Chondrocyte (in vitro differentiated cells): ENCODE data around the gene PPP2R2D. TPM values are rescaled to one million over a fixed set of nuclear protein-coding genes. Genes with fewer than 3 reads are reported as not detected.

Source experiments
- DNase-seq: peaks from one replicate; pipeline ENCODE4 v3.0.0; 2021; ENCODE audit warnings: mixed read lengths, low spot score
- H3K27ac Mint-ChIP-seq: one replicate; pipeline ENCODE4 v1.8.0; 2021; ENCODE audit warnings: mild to moderate bottlenecking, moderate library complexity, mixed read lengths; ENCODE audit not compliant: unreplicated experiment
- H3K27me3 Mint-ChIP-seq: 2 replicates; pipeline ENCODE4 v1.8.0; 2021; ENCODE audit warnings: low read depth, mixed read lengths
- H3K36me3 Mint-ChIP-seq: 2 replicates; pipeline ENCODE4 v1.8.0; 2021; ENCODE audit warnings: low read depth, mixed read lengths
- H3K4me1 Mint-ChIP-seq: 2 replicates; pipeline ENCODE4 v1.8.0; 2021; ENCODE audit warnings: low read depth, mild to moderate bottlenecking, mixed read lengths
- H3K4me3 Mint-ChIP-seq: one replicate; pipeline ENCODE4 v1.8.0; 2021; ENCODE audit warnings: mild to moderate bottlenecking, moderate library complexity, mixed read lengths; ENCODE audit not compliant: unreplicated experiment
- H3K9me3 Mint-ChIP-seq: 2 replicates; pipeline ENCODE4 v1.8.0; 2021; ENCODE audit warnings: low read depth, mixed read lengths
- total RNA-seq: library from RNA; stranded (reverse); gene quantifications from 3 replicates; pipeline ENCODE4 v1.2.1, GENCODE V29; 2021
- TF ChIP-seq, protein P1 (sequence below): fragments of 200-600 bp; sonication (generic); IDR thresholded peaks from 2 replicates; pipeline ENCODE4 v1.5.0; 2021; ENCODE audit warnings: antibody characterized with exemption, mild to moderate bottlenecking, moderate library complexity

PPP2R2D gene
- total RNA-seq, 1 donor from 2014 or later, result 24.3 TPM

DNA sequence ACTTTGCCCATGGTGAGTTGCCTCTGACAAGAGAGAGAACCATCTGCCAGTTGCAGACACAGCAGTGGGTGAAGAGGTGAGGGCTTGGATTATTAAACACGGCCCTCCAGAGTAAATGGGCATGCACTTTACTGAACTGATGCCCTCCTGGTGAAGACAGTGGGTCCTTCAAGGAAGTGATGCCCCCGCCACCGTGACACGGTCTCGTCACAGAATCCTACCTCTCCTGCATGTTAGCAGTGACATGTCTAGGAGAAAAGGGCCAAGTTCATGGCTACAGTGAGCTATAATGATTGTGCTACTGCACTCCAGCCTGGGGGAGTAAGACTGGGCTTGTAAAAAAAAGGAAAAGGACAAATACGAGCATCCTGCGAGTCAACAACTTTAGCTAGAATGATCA, 78.5 kb downstream of the PPP2R2D start:
- no peak for DNase-seq
- Mint-ChIP-seq H3K27ac (no peak overlapping the region), H3K4me3 (peak overlapping the region; percentile 85), H3K27me3 (no peaks in the 10 kb centered on the region), H3K36me3 (no peaks in the 10 kb centered on the region), H3K4me1 (peaks cover 62% of the 10 kb centered on the region), H3K9me3 (no peaks in the 10 kb centered on the region)
- TF ChIP-seq, protein P1, sequence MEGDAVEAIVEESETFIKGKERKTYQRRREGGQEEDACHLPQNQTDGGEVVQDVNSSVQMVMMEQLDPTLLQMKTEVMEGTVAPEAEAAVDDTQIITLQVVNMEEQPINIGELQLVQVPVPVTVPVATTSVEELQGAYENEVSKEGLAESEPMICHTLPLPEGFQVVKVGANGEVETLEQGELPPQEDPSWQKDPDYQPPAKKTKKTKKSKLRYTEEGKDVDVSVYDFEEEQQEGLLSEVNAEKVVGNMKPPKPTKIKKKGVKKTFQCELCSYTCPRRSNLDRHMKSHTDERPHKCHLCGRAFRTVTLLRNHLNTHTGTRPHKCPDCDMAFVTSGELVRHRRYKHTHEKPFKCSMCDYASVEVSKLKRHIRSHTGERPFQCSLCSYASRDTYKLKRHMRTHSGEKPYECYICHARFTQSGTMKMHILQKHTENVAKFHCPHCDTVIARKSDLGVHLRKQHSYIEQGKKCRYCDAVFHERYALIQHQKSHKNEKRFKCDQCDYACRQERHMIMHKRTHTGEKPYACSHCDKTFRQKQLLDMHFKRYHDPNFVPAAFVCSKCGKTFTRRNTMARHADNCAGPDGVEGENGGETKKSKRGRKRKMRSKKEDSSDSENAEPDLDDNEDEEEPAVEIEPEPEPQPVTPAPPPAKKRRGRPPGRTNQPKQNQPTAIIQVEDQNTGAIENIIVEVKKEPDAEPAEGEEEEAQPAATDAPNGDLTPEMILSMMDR, result no peak

DNA sequence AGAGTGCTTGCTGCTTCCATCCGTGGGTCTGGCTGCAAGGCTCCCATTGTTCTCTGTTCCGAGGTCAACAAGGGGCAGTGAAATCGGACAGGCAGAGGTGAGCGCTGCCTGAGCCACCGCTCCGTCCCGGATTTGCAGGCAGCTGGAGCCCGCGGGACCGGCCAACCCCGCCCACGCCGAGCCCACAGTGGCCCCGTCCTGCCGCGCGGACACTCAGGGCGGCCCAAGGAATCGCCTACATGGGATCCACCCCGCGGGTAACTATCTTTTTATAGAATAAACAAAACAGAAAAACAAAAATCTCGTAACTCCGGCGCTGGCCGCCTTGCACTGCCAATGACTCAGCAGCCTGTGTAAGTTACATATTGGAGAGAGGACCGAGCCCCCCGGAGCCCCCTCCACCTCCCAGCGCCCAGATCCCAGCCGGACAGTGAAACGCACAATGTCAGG, 79.0 kb downstream of the PPP2R2D start:
- Mint-ChIP-seq H3K36me3 (no peaks in the 10 kb centered on the region), H3K9me3 (no peaks in the 10 kb centered on the region), H3K27me3 (no peaks in the 10 kb centered on the region), H3K4me1 (peaks cover 60% of the 10 kb centered on the region), H3K4me3 (peak overlapping the region; percentile 85), H3K27ac (peak overlapping the region; percentile 82)
- no peak for DNase-seq
- TF ChIP-seq, protein P1, result no peak

DNA sequence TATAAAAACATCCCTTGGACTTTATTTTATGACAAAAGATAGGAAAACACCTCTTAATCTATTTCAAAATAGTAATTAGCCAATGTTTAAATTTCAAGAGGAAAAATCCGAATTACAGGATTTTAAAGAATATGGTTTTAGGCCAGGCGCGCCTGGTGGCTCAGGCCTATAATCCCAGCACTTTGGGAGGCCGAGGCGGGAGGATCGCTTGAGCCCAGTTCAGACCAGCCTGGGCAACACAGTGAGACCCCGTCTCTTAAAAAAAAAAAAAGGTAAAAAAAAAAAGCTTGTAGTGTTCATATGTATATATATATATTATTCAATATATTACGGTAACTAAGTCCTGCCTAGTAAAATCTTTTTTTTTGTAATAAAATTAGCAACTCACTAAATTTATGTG, 79.5 kb downstream of the PPP2R2D start:
- DNase-seq, result no peak
- H3K27me3 Mint-ChIP-seq, result no peaks in the 10 kb centered on the region
- TF ChIP-seq, protein P1, result no peak
- peak overlapping the region; percentile 85 for H3K4me3 Mint-ChIP-seq
- peaks cover 1% of the 10 kb centered on the region for H3K36me3 Mint-ChIP-seq
- peaks cover 56% of the 10 kb centered on the region for H3K4me1 Mint-ChIP-seq
- H3K27ac Mint-ChIP-seq, result peak overlapping the region; percentile 82
- no peaks in the 10 kb centered on the region for H3K9me3 Mint-ChIP-seq

DNA sequence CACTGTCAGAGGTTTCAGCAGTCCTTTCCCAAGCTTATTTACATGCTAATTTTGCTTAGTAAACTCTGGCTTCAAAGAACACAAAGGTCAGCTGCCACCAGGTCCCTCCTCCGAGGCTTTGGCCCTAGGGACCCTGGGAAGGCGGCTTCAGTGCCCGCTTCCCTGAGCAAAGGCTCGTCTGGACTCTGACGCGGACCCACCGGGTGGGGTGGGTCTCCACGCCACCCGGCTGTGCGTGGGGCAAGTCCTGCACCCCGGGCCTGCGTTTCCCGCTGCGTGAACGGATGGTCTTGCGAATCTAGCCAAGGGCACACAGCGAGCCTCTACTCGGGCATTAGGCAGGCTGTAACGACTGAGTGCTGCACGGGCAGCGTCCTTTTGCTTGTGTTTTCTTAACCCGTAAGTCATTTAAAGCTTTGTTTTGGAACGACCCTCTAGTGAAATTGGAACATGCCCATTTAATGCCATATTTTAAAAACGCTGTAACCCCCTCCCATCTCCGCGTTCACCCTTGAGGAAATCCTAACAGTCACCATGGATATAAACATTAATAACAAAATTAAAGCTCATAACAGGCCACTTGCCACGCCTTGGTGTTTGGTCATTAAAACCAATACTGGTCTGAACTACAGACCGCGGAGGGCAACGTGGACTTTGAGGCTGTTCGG, 80.1 kb downstream of the PPP2R2D start:
- H3K27me3 Mint-ChIP-seq, result no peaks in the 10 kb centered on the region
- TF ChIP-seq, protein P1, result no peak
- DNase-seq, result no peak
- peaks cover 1% of the 10 kb centered on the region for H3K9me3 Mint-ChIP-seq
- H3K36me3 Mint-ChIP-seq, result peaks cover 3% of the 10 kb centered on the region
- H3K4me3 Mint-ChIP-seq, result peak overlapping the region; percentile 85
- H3K4me1 Mint-ChIP-seq, result peaks cover 52% of the 10 kb centered on the region
- peak overlapping the region; percentile 60 for H3K27ac Mint-ChIP-seq

DNA sequence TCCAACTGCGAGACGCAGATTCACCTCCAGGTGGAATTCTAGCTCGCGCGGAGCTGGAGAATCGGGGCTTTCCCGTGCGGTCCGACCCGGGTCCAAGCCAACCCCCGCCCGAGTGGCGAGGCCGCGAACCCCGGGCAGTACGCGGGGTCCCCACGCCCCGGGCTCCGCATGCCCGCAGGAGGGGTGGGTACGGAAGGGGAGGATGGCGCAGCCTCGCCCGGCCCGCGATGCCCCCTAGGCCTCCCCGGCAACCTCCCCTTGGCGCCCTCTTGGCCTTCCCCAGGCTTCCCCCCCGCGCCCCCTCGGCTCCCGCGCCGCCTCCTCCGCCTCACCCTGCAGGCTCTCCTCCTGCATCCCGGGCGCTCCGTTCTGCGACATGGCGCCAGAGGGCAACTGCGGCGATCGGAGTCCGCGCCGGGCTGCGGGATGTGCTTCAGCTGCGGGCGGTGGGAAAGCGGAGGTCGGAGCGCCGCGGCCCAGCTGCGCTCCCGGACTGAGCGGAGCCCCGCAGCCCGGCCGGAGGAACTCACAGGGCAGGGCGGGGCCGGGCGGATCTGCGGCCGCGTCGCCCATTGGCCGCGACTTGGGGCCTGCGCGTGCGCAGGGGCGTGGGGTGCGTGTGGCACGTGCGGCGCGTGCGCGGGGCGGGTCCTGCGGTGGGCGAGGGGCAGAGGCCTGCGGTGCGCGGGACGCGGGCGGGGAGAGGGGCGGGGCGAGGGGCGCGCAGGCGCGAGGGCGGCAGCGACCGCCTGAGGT, 80.8 kb downstream of the PPP2R2D start, which contains the start of gene BNIP3:
Gene BNIP3, minus strand, starts transcription at position 495 of the 756 bp plus-strand sequence. Its CDS starts 117 bp downstream, at position 378.
- no peaks in the 10 kb centered on the region for H3K27me3 Mint-ChIP-seq
- peaks cover 45% of the 10 kb centered on the region for H3K4me1 Mint-ChIP-seq
- peak within 1 kb of the TSS; percentile 85 for H3K4me3 Mint-ChIP-seq
- H3K9me3 Mint-ChIP-seq, result peaks cover 4% of the 10 kb centered on the region
- peak; percentile 98 for DNase-seq
- H3K27ac Mint-ChIP-seq, result peak within 1 kb of the TSS; percentile 65
- H3K36me3 Mint-ChIP-seq, result peaks cover 5% of the 10 kb centered on the region
- TF ChIP-seq, protein P1, result peak; percentile 63
